Gastrocnemius medialis (tissue), 4 donors: ENCODE data around the gene ADIPOR2. TPM values are rescaled to one million over a fixed set of nuclear protein-coding genes. Genes with fewer than 3 reads are reported as not detected.

ENCODE experiments used
- ATAC-seq, 2 donors: fragments of 150-250 bp; one replicate each; pipeline ENCODE4 v1.9.1; 2016
- DNase-seq, 2 donors: peaks; one replicate each; pipeline ENCODE4 v3.0.0-alpha.2; 2019
- H3K27ac ChIP-seq, 4 donors: fragments of 200-600 bp; sonication (generic); 1 replicate in 1 of 4; 2 replicates in 3 of 4; pipeline ENCODE4 v1.5.1; 2016 to 2018; ENCODE audit warnings: mild to moderate bottlenecking in 2 of 4, moderate library complexity in 1 of 4
- H3K27me3 ChIP-seq, 3 donors: fragments of 200-600 bp; sonication (generic) in 2 of 3; 1 replicate in 1 of 3; 2 replicates in 2 of 3; pipeline versions ENCODE4 v1.5.1 to v1.6.0; 2016 to 2019; ENCODE audit warnings: mild to moderate bottlenecking in 1 of 3, moderate library complexity in 1 of 3
- H3K36me3 ChIP-seq, 2 donors: fragments of 200-600 bp; sonication (generic) in 1 of 2; one replicate each; pipeline ENCODE4 v1.5.1; 2017 to 2018
- H3K4me1 ChIP-seq, 2 donors: fragments of 200-600 bp; sonication (generic) in 1 of 2; one replicate each; pipeline ENCODE4 v1.5.1; 2016 to 2017; ENCODE audit warnings: mild to moderate bottlenecking in 2 of 2
- H3K4me3 ChIP-seq, 4 donors: fragments of 200-600 bp; sonication (generic) in 3 of 4; 1 replicate in 1 of 4; 2 replicates in 3 of 4; pipeline ENCODE4 v1.5.1; 2016 to 2019; ENCODE audit warnings: mild to moderate bottlenecking in 2 of 4
- H3K9me3 ChIP-seq, 3 donors: fragments of 200-600 bp; sonication (generic) in 2 of 3; 1 replicate in 1 of 3; 2 replicates in 2 of 3; pipeline ENCODE4 v1.5.1; 2016 to 2019
- CTCF ChIP-seq, 5 experiments: fragments of 450-650 bp in 3 of 5; fragments of 200-600 bp in 2 of 5; sonication (generic) in 2 of 5; IDR thresholded peaks in 4 of 5; conservative IDR thresholded peaks in 1 of 5; 1 replicate in 4 of 5; 2 replicates in 1 of 5; pipeline ENCODE4 v1.5.1; 2016 to 2019; ENCODE audit warnings: antibody characterized with exemption in 5 of 5, mild to moderate bottlenecking in 3 of 5, moderate library complexity in 3 of 5
- POLR2A ChIP-seq, 2 donors: fragments of 450-650 bp; IDR thresholded peaks; one replicate each; pipeline ENCODE4 v1.6.1; 2017; ENCODE audit warnings: antibody characterized with exemption in 2 of 2, mild to moderate bottlenecking in 2 of 2, moderate library complexity in 2 of 2
- in situ Hi-C, 4 donors: fragments of 200-750 bp; cut with MboI; loops; one replicate each; pipeline versions ENCODE4 v1.15.0 to v1.8.0; 2017; ENCODE audit warnings: low sequenced_read_pairs in 4 of 4
- intact Hi-C: fragments of 100-400 bp; cut with DNase I; formaldehyde crosslinking; loops from one replicate; pipeline ENCODE4 v1.15.1; 2023; ENCODE audit warnings: low total_unique reads
- total RNA-seq, 4 donors: library from RNA; depleted of rRNA; stranded (reverse); fragments of >200 nt; gene quantifications; one replicate each; pipeline versions ENCODE4 v1.1.0 to v1.2.3, GENCODE V29; 2016

Gene ADIPOR2
- total RNA-seq, 4 donors from 2014 or later: 18.9 to 47.4 (median 25.1) TPM

DNA sequence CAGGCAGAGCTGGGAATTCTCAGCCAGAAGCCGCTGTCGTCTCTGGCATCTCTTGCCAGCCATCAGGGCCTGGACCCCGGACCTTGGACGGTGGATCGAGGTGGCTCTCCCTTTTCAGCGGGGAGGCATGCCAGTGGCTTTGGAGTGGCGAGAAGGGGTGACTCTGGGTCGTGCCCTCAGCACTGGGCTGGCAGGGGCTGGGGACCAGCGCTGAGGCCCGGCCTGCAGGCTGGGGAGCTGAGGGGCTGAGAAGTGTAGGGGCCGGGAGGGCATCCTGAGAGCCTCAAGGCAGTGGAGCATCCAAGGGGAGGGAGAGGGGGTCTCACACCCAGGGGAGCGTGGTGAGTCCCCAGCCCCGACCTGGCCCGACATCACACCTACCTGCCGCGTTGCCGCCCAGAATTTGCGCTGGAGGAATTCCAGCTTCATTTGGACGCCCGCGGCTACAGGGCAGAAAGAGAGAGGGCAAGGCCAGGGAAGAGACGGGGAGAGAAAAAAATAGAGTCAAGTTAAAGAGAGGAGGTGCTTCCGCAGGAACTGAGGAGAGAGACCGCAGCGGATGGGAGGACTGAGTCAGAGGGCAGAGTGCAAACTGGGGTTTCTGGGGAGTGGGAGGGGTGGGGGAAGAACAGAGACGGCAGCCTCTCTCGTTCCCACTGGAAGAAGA lies 120.5 kb downstream of the ADIPOR2 start:
- ATAC-seq (no peak), DNase-seq (no peak)
- Histone ChIP-seq H3K4me3 (no peak overlapping the region), H3K9me3 (no peaks in the 10 kb centered on the region), H3K27me3 (peaks cover 0 to 5% (median 5%) of the 10 kb centered on the region in 3 donors), H3K36me3 (no peaks in the 10 kb centered on the region), H3K27ac (peak overlapping the region in 3 of 4 donors; percentile 39 to 57 (median 41)), H3K4me1 (no peaks in the 10 kb centered on the region)
- no peak for TF ChIP-seq POLR2A (IDR thresholded peaks at IDR 0.05)
- no peak for TF ChIP-seq CTCF (IDR thresholded peaks at IDR 0.05 in 4 of 5, conservative IDR thresholded peaks at IDR 0.05 in 1 of 5)
- intact Hi-C loops (no loop called here), in situ Hi-C loops (loop anchor here in 2 of 4 donors (25.0 kb wide), 2 partner anchors 476 to 776 kb away; no protein-coding TSS in a partner anchor)

GRCh38 chr12:1811948-1812291 lies 121.0 kb downstream of the ADIPOR2 start:
- peaks cover 0 to 5% (median 5%) of the 10 kb centered on the region in 3 donors for H3K27me3 ChIP-seq
- H3K4me1 ChIP-seq: no peaks in the 10 kb centered on the region
- H3K4me3 ChIP-seq: no peak overlapping the region
- TF ChIP-seq POLR2A (IDR thresholded peaks at IDR 0.05) (no peak), CTCF (IDR thresholded peaks at IDR 0.05 in 4 of 5, conservative IDR thresholded peaks at IDR 0.05 in 1 of 5) (no peak)
- ATAC-seq (no peak), DNase-seq (no peak)
- H3K27ac ChIP-seq: peak overlapping the region; percentile 9 to 57 (median 40)
- H3K36me3 ChIP-seq: no peaks in the 10 kb centered on the region
- intact Hi-C loops (no loop called here), in situ Hi-C loops (loop anchor here in 2 of 4 donors (25.0 kb wide), 2 partner anchors 475 to 775 kb away; no protein-coding TSS in a partner anchor)
- no peaks in the 10 kb centered on the region for H3K9me3 ChIP-seq

DNA sequence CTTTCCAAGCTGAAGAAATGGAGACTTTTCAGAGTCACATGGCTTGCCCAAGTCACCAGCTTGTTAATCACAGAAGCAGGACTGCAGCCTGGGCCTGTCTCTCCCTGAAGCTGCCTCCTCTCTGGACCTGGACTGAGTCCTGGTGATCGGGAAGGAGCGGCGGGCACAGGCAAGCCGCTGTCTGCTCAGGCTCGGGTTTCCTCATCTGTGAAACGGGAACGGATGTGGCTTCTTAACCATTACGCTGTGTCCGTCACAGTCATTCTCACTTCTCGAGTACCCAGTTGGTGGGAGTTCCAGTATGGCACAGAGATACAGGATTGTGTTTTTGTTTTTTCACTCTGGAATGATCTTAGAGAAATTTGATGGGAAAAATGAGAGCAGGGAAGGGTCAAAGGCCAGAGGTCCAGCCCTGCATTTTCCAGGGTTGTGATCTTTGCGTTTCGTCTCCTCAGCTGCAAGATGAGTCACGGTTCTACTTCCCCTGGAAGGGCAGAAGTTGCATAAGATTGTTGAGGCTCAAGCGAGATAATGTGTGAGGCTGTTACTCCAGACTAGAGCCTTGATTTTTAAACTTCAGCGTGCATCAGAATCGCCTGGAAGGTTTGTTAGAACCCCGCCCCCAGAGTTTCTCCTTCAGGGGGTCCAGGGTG lies 121.9 kb downstream of the ADIPOR2 start:
- intact Hi-C loops: no loop called here
- no peak for TF ChIP-seq CTCF (IDR thresholded peaks at IDR 0.05 in 4 of 5, conservative IDR thresholded peaks at IDR 0.05 in 1 of 5)
- no peak for TF ChIP-seq POLR2A (IDR thresholded peaks at IDR 0.05)
- Histone ChIP-seq H3K4me3 (no peak overlapping the region), H3K4me1 (no peaks in the 10 kb centered on the region), H3K27ac (peak overlapping the region; percentile 39 to 57 (median 42)), H3K36me3 (no peaks in the 10 kb centered on the region), H3K9me3 (no peaks in the 10 kb centered on the region), H3K27me3 (peaks cover 0 to 5% (median 5%) of the 10 kb centered on the region in 3 donors)
- in situ Hi-C loops: loop anchor here in 2 of 4 donors (25.0 kb wide), 2 partner anchors 475 to 775 kb away; no protein-coding TSS in a partner anchor
- DNase-seq (no peak), ATAC-seq (peak; percentile 42 to 60)

DNA sequence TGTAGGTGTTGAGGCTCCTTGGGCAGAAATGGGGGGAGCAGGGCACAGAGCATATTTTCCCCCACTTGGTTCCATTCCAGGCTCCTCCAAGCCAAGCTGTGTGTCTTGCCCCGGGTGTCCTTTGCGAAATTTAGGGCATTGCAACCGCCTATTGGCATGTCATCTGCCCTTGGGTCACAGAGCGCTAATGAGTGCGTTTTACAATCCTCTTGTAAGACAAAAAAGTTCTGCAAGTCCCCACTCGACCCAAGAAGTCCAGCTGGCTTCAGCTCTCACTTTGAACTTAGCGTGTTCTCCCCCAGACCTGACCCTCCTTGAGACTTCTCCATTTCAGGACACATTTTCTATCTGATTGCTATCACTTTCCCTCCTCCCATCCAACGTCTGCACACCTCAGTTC lies 123.4 kb downstream of the ADIPOR2 start:
- intact Hi-C loops: no loop called here
- no peaks in the 10 kb centered on the region for H3K4me1 ChIP-seq
- ATAC-seq (no peak), DNase-seq (no peak)
- in situ Hi-C loops: loop anchor here in 2 of 4 donors (25.0 kb wide), 2 partner anchors 473 to 773 kb away; no protein-coding TSS in a partner anchor
- H3K27me3 ChIP-seq: peaks cover 3 to 6% (median 5%) of the 10 kb centered on the region in 3 donors
- TF ChIP-seq CTCF (IDR thresholded peaks at IDR 0.05 in 4 of 5, conservative IDR thresholded peaks at IDR 0.05 in 1 of 5) (no peak), POLR2A (IDR thresholded peaks at IDR 0.05) (no peak)
- no peak overlapping the region for H3K27ac ChIP-seq
- H3K9me3 ChIP-seq: no peaks in the 10 kb centered on the region
- H3K4me3 ChIP-seq: no peak overlapping the region
- no peaks in the 10 kb centered on the region for H3K36me3 ChIP-seq
